IPS-15b (cell line): ENCODE results near the gene MYL7.
"Not testable (repeated sequence)": the region's sequence is repeated elsewhere in the genome, so short reads cannot be mapped to it uniquely, and the experiment has no call there.

Source experiments
- H3K27me3 ChIP-seq: one replicate; pipeline ENCODE4 v1.6.1; 2013; ENCODE audit warnings: low read length; ENCODE audit not compliant: control insufficient read depth, insufficient read depth
- H3K36me3 ChIP-seq: one replicate; pipeline ENCODE4 v1.6.1; 2013; ENCODE audit warnings: low read length; ENCODE audit not compliant: control insufficient read depth, insufficient read depth
- H3K4me1 ChIP-seq: one replicate; pipeline ENCODE4 v1.6.1; 2013; ENCODE audit warnings: mild to moderate bottlenecking, low read length; ENCODE audit not compliant: control insufficient read depth, insufficient read depth
- H3K4me3 ChIP-seq: one replicate; pipeline ENCODE4 v1.5.1; 2013; ENCODE audit warnings: low read depth, low read length
- H3K9ac ChIP-seq: one replicate; pipeline ENCODE4 v1.6.1; 2013; ENCODE audit warnings: low read depth, mild to moderate bottlenecking, low read length
- H3K9me3 ChIP-seq: one replicate; pipeline ENCODE4 v1.6.1; 2013; ENCODE audit warnings: mild to moderate bottlenecking, low read length; ENCODE audit not compliant: control insufficient read depth, insufficient read depth

The MYL7 gene

GRCh38 chr7:44182827-44183226 is 41.7 kb upstream of the MYL7 start:
- Histone ChIP-seq H3K4me3 (no peak overlapping the region), H3K4me1 (no peaks in the 10 kb centered on the region), H3K9me3 (no peaks in the 10 kb centered on the region), H3K27me3 (no peaks in the 10 kb centered on the region), H3K9ac (no peak overlapping the region), H3K36me3 (no peaks in the 10 kb centered on the region)

- H3K4me3 ChIP-seq: no peak overlapping the region
- H3K27me3 ChIP-seq: no peaks in the 10 kb centered on the region
- H3K9ac ChIP-seq: no peak overlapping the region
- peaks cover 4% of the 10 kb centered on the region for H3K4me1 ChIP-seq
- H3K9me3 ChIP-seq: no peaks in the 10 kb centered on the region
- no peaks in the 10 kb centered on the region for H3K36me3 ChIP-seq
Measured at GRCh38 chr7:44180631-44181030, 39.5 kb upstream of the MYL7 start.

DNA sequence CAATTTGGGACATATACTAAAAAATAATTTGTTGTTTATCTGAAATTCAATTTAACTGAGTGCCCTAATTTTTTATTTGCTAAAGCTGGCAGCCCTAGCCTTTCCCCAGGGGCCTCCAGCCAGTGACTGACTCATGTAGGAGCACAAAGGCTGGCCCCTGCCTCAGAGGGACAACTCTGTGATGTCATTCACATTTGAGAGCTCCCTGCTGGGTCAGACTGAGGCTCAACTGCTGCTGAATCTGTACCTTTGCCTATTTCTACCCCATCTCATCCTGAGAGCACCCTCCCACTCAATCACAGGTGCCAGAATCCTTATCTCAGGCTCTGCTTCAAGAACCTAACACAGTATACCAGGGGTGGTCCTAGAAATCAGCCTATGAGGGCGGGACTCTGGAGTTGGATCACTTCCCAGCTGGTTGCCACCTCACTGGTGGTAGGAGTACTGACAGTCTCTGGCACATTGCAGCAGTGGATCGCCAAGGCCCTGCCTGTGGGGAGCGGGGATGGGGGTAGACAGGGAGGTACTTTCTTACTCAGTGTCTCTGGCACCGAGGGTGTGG is 36.5 kb upstream of the MYL7 start:
- H3K9me3 ChIP-seq: no peaks in the 10 kb centered on the region
- H3K27me3 ChIP-seq: no peaks in the 10 kb centered on the region
- peaks cover 4% of the 10 kb centered on the region for H3K4me1 ChIP-seq
- H3K9ac ChIP-seq: no peak overlapping the region
- H3K4me3 ChIP-seq: no peak overlapping the region
- H3K36me3 ChIP-seq: no peaks in the 10 kb centered on the region

DNA sequence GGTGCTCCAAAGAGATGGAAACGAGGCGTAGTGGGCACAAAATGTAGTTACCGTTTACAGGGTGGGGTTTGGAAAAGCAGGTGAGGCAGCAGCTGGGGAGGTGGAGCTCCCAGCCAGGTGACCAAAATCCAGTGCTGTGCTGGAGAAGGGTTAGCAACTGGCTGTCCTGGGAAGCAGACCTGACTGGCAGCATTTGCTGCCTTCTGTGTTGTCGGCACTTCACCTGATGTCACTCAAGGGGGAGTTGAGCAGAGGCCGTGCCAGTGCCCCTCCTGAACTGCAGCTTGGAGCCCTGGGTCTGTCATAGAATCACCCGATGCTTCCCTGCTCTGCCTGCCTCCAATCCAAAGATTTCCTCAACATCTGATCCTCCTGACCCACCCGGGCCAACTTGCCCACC is 35.4 kb upstream of the MYL7 start:
- Histone ChIP-seq H3K27me3 (no peaks in the 10 kb centered on the region), H3K9ac (no peak overlapping the region), H3K9me3 (no peaks in the 10 kb centered on the region), H3K4me1 (peaks cover 4% of the 10 kb centered on the region), H3K4me3 (no peak overlapping the region), H3K36me3 (no peaks in the 10 kb centered on the region)

GRCh38 chr7:44175730-44176129 is 34.6 kb upstream of the MYL7 start:
- H3K27me3 ChIP-seq: no peaks in the 10 kb centered on the region
- H3K36me3 ChIP-seq: no peaks in the 10 kb centered on the region
- H3K4me1 ChIP-seq: peaks cover 4% of the 10 kb centered on the region
- no peaks in the 10 kb centered on the region for H3K9me3 ChIP-seq
- H3K9ac ChIP-seq: no peak overlapping the region
- H3K4me3 ChIP-seq: no peak overlapping the region

GRCh38 chr7:44174694-44174948 is 33.5 kb upstream of the MYL7 start:
- not testable (repeated sequence) for H3K27me3 ChIP-seq, H3K4me1 ChIP-seq, H3K36me3 ChIP-seq, H3K4me3 ChIP-seq, H3K9ac ChIP-seq, H3K9me3 ChIP-seq

GRCh38 chr7:44173911-44174693 is 33.0 kb upstream of the MYL7 start:
- no peaks in the 10 kb centered on the region for H3K27me3 ChIP-seq
- H3K4me3 ChIP-seq: no peak overlapping the region
- no peak overlapping the region for H3K9ac ChIP-seq
- peaks cover 4% of the 10 kb centered on the region for H3K4me1 ChIP-seq
- no peaks in the 10 kb centered on the region for H3K36me3 ChIP-seq
- no peaks in the 10 kb centered on the region for H3K9me3 ChIP-seq

DNA sequence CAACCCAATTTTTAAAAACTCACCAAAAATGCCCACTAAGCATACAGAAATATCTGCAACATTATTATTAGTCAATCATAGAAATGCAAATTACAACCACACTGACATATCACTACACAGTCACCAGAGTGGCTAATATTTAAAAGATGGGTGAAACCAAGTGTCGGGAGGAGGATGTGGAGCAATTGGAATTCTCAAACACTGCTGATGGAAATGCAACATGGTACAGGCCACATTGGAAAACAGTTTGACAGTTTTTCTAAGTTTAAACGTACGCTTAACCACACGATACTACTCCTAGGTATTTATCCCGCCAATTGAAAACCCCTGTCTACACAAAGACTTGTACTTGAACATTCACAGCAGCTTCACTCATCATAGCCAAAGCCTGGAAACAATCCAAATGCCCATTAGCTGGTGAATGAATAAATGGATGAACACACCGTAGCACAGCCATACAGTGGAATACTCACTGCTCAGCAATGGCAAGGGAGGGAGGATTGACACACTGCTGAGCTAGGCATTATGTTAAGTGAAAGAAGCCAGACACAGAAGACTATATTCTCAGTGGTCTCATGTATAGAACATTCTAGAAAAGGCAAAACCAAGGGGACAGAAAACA is 31.8 kb upstream of the MYL7 start:
- Histone ChIP-seq H3K4me3 (no peak overlapping the region), H3K4me1 (peaks cover 4% of the 10 kb centered on the region), H3K9ac (no peak overlapping the region), H3K27me3 (no peaks in the 10 kb centered on the region), H3K36me3 (no peaks in the 10 kb centered on the region), H3K9me3 (no peaks in the 10 kb centered on the region)

- H3K9me3 ChIP-seq: no peaks in the 10 kb centered on the region
- H3K27me3 ChIP-seq: no peaks in the 10 kb centered on the region
Measured at GRCh38 chr7:44172352-44172751, 31.2 kb upstream of the MYL7 start.

GRCh38 chr7:44171901-44172300 is 30.8 kb upstream of the MYL7 start:
- not testable (repeated sequence) for H3K4me1 ChIP-seq, H3K9me3 ChIP-seq, H3K9ac ChIP-seq, H3K4me3 ChIP-seq, H3K27me3 ChIP-seq, H3K36me3 ChIP-seq

More at GRCh38 chr7:44172352-44172751, 31.2 kb upstream of the MYL7 start:
- no peak overlapping the region for H3K4me3 ChIP-seq
- H3K9ac ChIP-seq: no peak overlapping the region
- peaks cover 3% of the 10 kb centered on the region for H3K4me1 ChIP-seq
- H3K36me3 ChIP-seq: no peaks in the 10 kb centered on the region

GRCh38 chr7:44167920-44168319 is 26.8 kb upstream of the MYL7 start:
- no peak overlapping the region for H3K9ac ChIP-seq
- no peaks in the 10 kb centered on the region for H3K9me3 ChIP-seq
- no peak overlapping the region for H3K4me3 ChIP-seq
- H3K27me3 ChIP-seq: no peaks in the 10 kb centered on the region
- no peaks in the 10 kb centered on the region for H3K36me3 ChIP-seq
- H3K4me1 ChIP-seq: no peaks in the 10 kb centered on the region

DNA sequence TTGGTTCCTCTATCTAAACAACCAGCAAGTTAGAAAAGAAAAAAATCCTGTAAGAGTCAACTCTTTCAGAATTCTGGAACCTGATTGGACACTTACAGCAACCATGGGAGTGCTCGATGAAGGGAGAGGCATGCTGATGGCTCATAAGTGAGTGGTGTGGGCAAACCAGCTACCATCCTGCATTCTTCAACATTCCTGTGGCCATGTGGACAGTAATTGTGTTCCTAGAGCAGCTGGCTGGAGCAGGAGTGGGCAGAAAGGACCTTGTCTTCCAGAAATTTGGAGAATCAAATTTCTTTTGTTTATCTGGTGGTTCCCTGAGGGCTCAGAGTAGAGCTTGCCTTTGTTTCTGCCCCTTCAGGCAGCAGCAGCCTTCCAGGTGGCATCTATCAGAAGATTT is 22.5 kb upstream of the MYL7 start:
- Histone ChIP-seq H3K9ac (no peak overlapping the region), H3K4me1 (no peaks in the 10 kb centered on the region), H3K36me3 (no peaks in the 10 kb centered on the region), H3K4me3 (no peak overlapping the region), H3K9me3 (no peaks in the 10 kb centered on the region), H3K27me3 (no peaks in the 10 kb centered on the region)
